HEK293T (cell line): Measurements from ENCODE around the gene DHH.

Experiments
- CTCF ChIA-PET: fragments of 350-600 bp; formaldehyde crosslinking; extraction: SDS; loops from one replicate; lab custom pipeline; 2021; ENCODE audit warnings: antibody characterized with exemption, inconsistent platforms; lab: Yijun Ruan, JAX
- POLR2A ChIA-PET: fragments of 350-600 bp; formaldehyde crosslinking; extraction: SDS; loops from one replicate; lab custom pipeline; 2020; ENCODE audit warnings: antibody characterized with exemption, inconsistent platforms; lab: Yijun Ruan, JAX
- DNase-seq: peaks from one replicate; pipeline ENCODE4 v3.0.0; 2012; ENCODE audit warnings: mixed read lengths; ENCODE audit errors: extremely low spot score
- ARNT ChIP-seq: fragments of 450-650 bp; IDR thresholded peaks from 2 replicates; pipeline ENCODE4 v1.6.1; 2017; ENCODE audit warnings: mild to moderate bottlenecking
- BHLHE40 ChIP-seq: fragments of 450-650 bp; IDR thresholded peaks from 2 replicates; pipeline ENCODE4 v1.6.1; 2016; ENCODE audit warnings: mild to moderate bottlenecking, moderate library complexity, borderline replicate concordance
- CTBP1 ChIP-seq: fragments of 450-650 bp; IDR thresholded peaks from 2 replicates; pipeline ENCODE4 v1.6.1; 2016; ENCODE audit warnings: borderline replicate concordance
- ELF4 ChIP-seq: fragments of 450-650 bp; IDR thresholded peaks from 2 replicates; pipeline ENCODE4 v1.6.1; 2017; ENCODE audit warnings: antibody characterized with exemption
- FOXA1 ChIP-seq: fragments of 450-650 bp; IDR thresholded peaks from 2 replicates; pipeline ENCODE4 v1.6.1; 2016; ENCODE audit warnings: mild to moderate bottlenecking
- FOXK2 ChIP-seq: fragments of 450-650 bp; IDR thresholded peaks from 2 replicates; pipeline ENCODE4 v1.6.1; 2016; ENCODE audit warnings: mild to moderate bottlenecking
- FOXM1 ChIP-seq: fragments of 450-650 bp; IDR thresholded peaks from 2 replicates; pipeline ENCODE4 v1.6.1; 2017; ENCODE audit warnings: mild to moderate bottlenecking, borderline replicate concordance
- HDGF ChIP-seq: fragments of 450-650 bp; IDR thresholded peaks from 2 replicates; pipeline ENCODE4 v1.6.1; 2017; ENCODE audit warnings: antibody characterized with exemption, borderline replicate concordance
- L3MBTL2 ChIP-seq: fragments of 450-650 bp; conservative IDR thresholded peaks from 2 replicates; pipeline ENCODE4 v1.6.1; 2016; ENCODE audit warnings: mild to moderate bottlenecking
- LEF1 ChIP-seq: fragments of 450-650 bp; IDR thresholded peaks from 2 replicates; pipeline ENCODE4 v1.6.1; 2017; ENCODE audit warnings: mild to moderate bottlenecking, borderline replicate concordance
- NFRKB ChIP-seq: fragments of 450-650 bp; IDR thresholded peaks from 2 replicates; pipeline ENCODE4 v1.6.1; 2016; ENCODE audit warnings: mild to moderate bottlenecking, moderate library complexity
- SP1 ChIP-seq: fragments of 450-650 bp; IDR thresholded peaks from 2 replicates; pipeline ENCODE4 v1.6.1; 2017
- SUZ12 ChIP-seq: fragments of 450-650 bp; IDR thresholded peaks from 2 replicates; pipeline ENCODE4 v1.6.1; 2016; ENCODE audit warnings: mild to moderate bottlenecking
- TARDBP ChIP-seq: fragments of 450-650 bp; IDR thresholded peaks from 2 replicates; pipeline ENCODE4 v1.6.1; 2016
- ZNF384 ChIP-seq: fragments of 450-650 bp; IDR thresholded peaks from 2 replicates; pipeline ENCODE4 v1.6.1; 2016
- TF ChIP-seq, protein P1 (sequence below): fragments of 450-650 bp; IDR thresholded peaks from 2 replicates; pipeline ENCODE4 v1.6.1; 2016

The DHH gene

DNA sequence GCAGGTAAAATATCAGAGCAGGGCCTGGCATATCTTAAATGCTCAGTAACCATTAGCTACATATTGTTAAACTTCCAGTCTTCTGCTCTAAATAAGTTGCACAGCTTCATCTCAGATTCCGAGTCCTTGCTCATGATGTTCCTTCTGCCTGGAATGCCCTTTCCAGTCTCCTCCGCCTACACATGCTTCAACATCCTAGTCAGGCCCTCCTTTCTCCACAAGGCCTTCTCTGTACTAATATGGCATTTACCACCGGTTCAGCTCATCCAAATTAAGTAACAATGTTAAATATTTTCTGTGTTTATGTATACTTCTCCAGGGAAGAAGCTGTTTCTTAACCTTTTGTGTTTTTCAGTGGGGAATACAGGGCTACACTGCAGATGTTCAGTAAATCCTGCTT, 8.5 kb downstream of the DHH start:
- DNase-seq: no peak
- POLR2A ChIA-PET: interaction anchor here (1.2 to 3.7 kb wide), 3 partner anchors 16 to 45 kb away, joined by 4 to 25 read pairs (median 16); partner anchors contain the start of genes LMBR1L, RHEBL1 and TUBA1B
- CTCF ChIA-PET: interaction anchor here (3.3 kb wide), 1 partner anchor 20 kb away, joined by 57 read pairs; the partner anchor contains the start of gene RHEBL1
- no peak for TF ChIP-seq FOXM1
- TF ChIP-seq BHLHE40: no peak

DNA sequence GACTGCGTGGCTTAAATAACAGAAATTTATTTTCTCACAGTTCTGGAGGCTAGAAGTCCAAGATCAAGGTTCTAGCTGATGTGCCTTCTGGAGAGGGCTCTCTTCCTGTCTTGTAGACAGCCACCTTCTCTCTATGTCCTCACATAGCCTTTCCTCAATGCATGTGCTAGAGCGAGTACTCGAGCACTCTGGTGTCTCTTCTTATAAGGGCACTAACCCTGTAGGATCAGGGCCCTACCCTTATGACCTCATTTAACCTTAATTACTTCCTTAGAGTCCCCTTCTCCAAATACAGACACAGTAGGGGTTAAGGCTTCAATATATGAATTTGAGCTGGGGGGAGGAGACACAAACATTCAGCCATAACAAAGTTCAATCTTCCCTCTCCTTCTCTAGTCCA, 10.2 kb downstream of the DHH start:
- CTCF ChIA-PET: interaction anchor here (0.6 to 1.0 kb wide), 5 partner anchors 9 to 204 kb away, joined by 3 to 5 read pairs (median 3); no protein-coding TSS in a partner anchor

DNA sequence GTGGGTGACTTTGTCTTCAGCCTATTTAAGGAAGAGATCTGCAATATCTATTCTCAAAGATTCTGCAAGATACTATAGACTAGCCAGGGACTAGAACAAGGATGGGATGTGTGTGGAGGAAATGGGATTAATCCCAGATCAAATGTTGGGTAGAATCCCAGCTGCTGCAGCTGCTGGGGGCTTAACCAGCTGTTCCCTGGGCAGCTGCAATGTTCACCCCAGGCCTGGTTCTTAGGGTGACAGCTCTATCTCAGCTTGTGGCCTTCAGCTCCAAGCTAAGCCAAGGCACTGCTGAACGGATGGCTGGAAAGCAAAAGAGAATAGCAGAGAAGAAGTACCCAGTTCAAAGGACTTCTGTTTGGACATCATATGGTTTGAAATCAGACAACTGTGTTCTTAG, 14.8 kb downstream of the DHH start:
- ChIA-PET CTCF (interaction anchor here (2.1 to 4.2 kb wide), 2 partner anchors 8 to 10 kb away, joined by 5 to 21 read pairs; partner anchors contain the start of gene RHEBL1), POLR2A (interaction anchor here (0.6 to 2.3 kb wide), 3 partner anchors 10 to 51 kb away, joined by 3 to 9 read pairs (median 4); partner anchors contain the start of genes RHEBL1 and TUBA1B)
- no peak for TF ChIP-seq ARNT
- TF ChIP-seq ELF4: no peak
- TF ChIP-seq HDGF: no peak
- TF ChIP-seq ZNF384: no peak
- TF ChIP-seq L3MBTL2: no peak
- TF ChIP-seq BHLHE40: no peak
- TF ChIP-seq SUZ12: no peak
- no peak for TF ChIP-seq LEF1
- no peak for TF ChIP-seq FOXA1
- no peak for TF ChIP-seq NFRKB
- TF ChIP-seq, protein P1, sequence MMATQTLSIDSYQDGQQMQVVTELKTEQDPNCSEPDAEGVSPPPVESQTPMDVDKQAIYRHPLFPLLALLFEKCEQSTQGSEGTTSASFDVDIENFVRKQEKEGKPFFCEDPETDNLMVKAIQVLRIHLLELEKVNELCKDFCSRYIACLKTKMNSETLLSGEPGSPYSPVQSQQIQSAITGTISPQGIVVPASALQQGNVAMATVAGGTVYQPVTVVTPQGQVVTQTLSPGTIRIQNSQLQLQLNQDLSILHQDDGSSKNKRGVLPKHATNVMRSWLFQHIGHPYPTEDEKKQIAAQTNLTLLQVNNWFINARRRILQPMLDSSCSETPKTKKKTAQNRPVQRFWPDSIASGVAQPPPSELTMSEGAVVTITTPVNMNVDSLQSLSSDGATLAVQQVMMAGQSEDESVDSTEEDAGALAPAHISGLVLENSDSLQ: no peak
- TF ChIP-seq TARDBP: no peak
- no peak for TF ChIP-seq FOXM1
- no peak for TF ChIP-seq FOXK2
- no peak for TF ChIP-seq SP1
- no peak for TF ChIP-seq CTBP1
- no peak for DNase-seq

More for the DNA sequence above, 10.2 kb downstream of the DHH start:
- POLR2A ChIA-PET: interaction anchor here (1.2 to 3.7 kb wide), 3 partner anchors 14 to 47 kb away, joined by 3 to 25 read pairs (median 4); partner anchors contain the start of genes RHEBL1 and TUBA1B
- no peak for DNase-seq
- TF ChIP-seq FOXA1 (no peak), ELF4 (no peak), FOXM1 (no peak)

DNA sequence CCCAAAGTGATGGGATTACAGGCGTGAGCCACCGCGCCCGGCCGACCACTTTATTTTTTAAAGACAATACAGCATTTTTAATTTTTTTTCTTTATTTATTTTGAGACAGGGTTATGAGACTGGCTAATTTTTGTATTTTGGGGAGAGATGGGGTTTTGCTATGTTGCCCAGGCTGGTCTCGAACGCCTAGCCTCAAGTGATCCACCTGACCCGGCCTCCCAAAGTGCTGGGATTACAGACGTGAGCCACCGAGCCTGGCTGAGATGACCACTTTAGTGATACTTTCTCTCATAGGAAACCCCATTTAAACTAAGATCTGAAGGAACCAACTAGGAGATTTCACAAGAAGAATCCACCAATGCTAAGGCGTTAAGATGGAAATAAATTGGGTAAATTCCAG, 23.6 kb downstream of the DHH start:
- ChIA-PET POLR2A (interaction anchor here (1.4 to 4.0 kb wide), 5 partner anchors 11 to 61 kb away, joined by 3 to 44 read pairs (median 7); partner anchors contain the start of genes KMT2D and TUBA1B), CTCF (no interaction called here)
- no peak for DNase-seq
- TF ChIP-seq FOXA1: no peak
- no peak for TF ChIP-seq L3MBTL2
- TF ChIP-seq ZNF384: no peak
- TF ChIP-seq NFRKB: no peak
- no peak for TF ChIP-seq ARNT
- no peak for TF ChIP-seq FOXK2
- TF ChIP-seq, protein P1: no peak
- no peak for TF ChIP-seq FOXM1
- no peak for TF ChIP-seq TARDBP
- TF ChIP-seq CTBP1: no peak
- TF ChIP-seq ELF4: no peak
- no peak for TF ChIP-seq HDGF
- TF ChIP-seq SP1: no peak
- TF ChIP-seq SUZ12: no peak

DNA sequence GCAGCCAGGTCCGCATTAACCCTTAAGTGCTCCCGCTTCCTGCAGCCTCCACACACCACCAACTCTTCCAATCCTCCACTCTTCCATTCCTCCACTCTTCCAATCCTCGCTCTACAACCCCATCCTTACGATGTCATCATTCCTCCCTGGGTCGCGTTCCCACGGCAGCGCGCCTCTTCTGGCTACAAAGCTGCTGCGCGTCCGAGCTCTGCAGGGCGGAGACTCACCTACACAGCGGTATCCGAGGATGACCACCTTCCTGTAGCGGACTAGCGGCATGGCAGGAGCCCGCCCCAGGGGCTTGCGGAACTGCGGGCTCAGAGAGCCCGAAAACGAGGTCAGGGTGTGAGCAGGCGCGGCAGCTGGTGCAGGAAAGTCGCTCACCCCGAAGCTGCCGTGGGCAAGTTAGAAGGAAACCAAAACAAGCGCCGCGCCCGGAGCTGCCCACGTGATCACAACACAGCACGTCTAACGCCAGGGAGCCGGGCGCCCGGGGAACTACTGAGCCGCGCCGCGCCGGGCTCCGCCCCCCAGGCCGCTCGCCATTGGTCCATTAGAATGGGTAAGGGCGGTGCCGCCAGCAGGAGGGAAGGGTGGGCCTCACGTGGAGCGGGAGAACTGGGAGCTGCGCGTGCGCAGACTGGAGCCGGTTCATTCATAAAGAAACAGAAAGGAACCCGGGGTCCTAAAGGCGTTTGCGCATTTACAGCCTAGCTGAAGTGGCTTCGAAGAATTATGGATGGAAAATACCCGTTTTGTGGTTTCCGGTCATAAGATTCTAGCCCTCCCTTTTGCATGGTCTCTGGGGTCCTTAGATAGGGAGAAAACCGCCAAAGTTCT, 24.9 kb downstream of the DHH start, which contains the start of gene RHEBL1:
Gene RHEBL1, minus strand, starts transcription at position 473 of the 840 bp plus-strand sequence. Its CDS starts 194 bp downstream, at position 279.
- no peak for TF ChIP-seq FOXA1
- 0 out of 2 replicates have a peak, but pooled peaks have one; percentile 48 for TF ChIP-seq CTBP1
- TF ChIP-seq, protein P1: no peak
- no peak for TF ChIP-seq ARNT
- TF ChIP-seq L3MBTL2: peak; percentile 80
- no peak for TF ChIP-seq HDGF
- no peak for TF ChIP-seq SUZ12
- TF ChIP-seq SP1: no peak
- no peak for TF ChIP-seq LEF1
- no peak for TF ChIP-seq BHLHE40
- no peak for TF ChIP-seq NFRKB
- DNase-seq: peak; percentile 96
- CTCF ChIA-PET: interaction anchor here (0.8 to 8.0 kb wide), 5 partner anchors 11 to 41 kb away, joined by 3 to 57 read pairs (median 5); partner anchors contain the start of genes DHH and LMBR1L
- POLR2A ChIA-PET: interaction anchor here (0.7 to 4.0 kb wide), 15 partner anchors 10 to 163 kb away, joined by 3 to 44 read pairs (median 4); partner anchors contain the start of genes KMT2D, LMBR1L and TUBA1B
